K562 (cell line): Measurements from ENCODE around the gene LRRC4B. TPM values are rescaled to one million over a fixed set of nuclear protein-coding genes. Genes with fewer than 3 reads are reported as not detected.
A peak's percentile ranks its signal among the peaks of the same experiment; 100 is the strongest.

Experiments used
- ADNP ChIP-seq: fragments of 200-800 bp; sonication (Bioruptor generic); IDR thresholded peaks from 2 replicates; pipeline ENCODE4 v1.6.1; 2016; ENCODE audit warnings: missing genetic modification characterization, missing compliant biosample characterization
- COPS2 ChIP-seq: fragments of 450-650 bp; conservative IDR thresholded peaks from 2 replicates; pipeline ENCODE4 v1.6.1; 2016; ENCODE audit warnings: mild to moderate bottlenecking, moderate library complexity
- EP400 ChIP-seq: fragments of 450-650 bp; IDR thresholded peaks from 2 replicates; pipeline ENCODE4 v1.6.1; 2017; ENCODE audit warnings: antibody characterized with exemption, mild to moderate bottlenecking, moderate library complexity
- MAFF ChIP-seq: IDR thresholded peaks from 2 replicates; pipeline ENCODE4 v1.6.1; 2012; ENCODE audit warnings: low read length, improper control_type of control experiment
- NBN ChIP-seq: fragments of 450-650 bp; IDR thresholded peaks from 2 replicates; pipeline ENCODE4 v1.6.1; 2016; ENCODE audit warnings: low read depth, mild to moderate bottlenecking
- SAFB2 ChIP-seq: fragments of 200-400 bp; formaldehyde crosslinking; IDR thresholded peaks from 2 replicates; pipeline ENCODE4 v1.6.1; 2018; ENCODE audit warnings: borderline replicate concordance, low read length, low read depth, moderate library complexity; ENCODE audit not compliant: severe bottlenecking
- THRAP3 ChIP-seq: fragments of 450-650 bp; IDR thresholded peaks from 2 replicates; pipeline ENCODE4 v1.6.1; 2016; ENCODE audit warnings: mild to moderate bottlenecking, inconsistent platforms, borderline replicate concordance
- ZNF436 ChIP-seq: fragments of 250-450, 450-650 bp; sonication (Bioruptor Pico); formaldehyde crosslinking; IDR thresholded peaks from 2 replicates; pipeline ENCODE4 v1.7.0; 2020; ENCODE audit warnings: mild to moderate bottlenecking
- polyA plus RNA-seq, 8 experiments: library from polyadenylated mRNA; depleted of rRNA in 4 of 8; stranded (reverse) in 5 of 8; unstranded in 3 of 8; fragments of >200 nt; fragmentation: Nextera tagmentation in 2 of 8; fragmentation: Illumina TruSeq in 1 of 8; extraction: Ambion mirVana in 2 of 8; extraction: Trizol in 1 of 8; gene quantifications; 2 replicates each; pipeline versions ENCODE4 v1.2.1 to v1.2.3, GENCODE V29; 2011 to 2014; ENCODE audit warnings: inconsistent platforms in 1 of 8, missing spikeins in 1 of 8
- total RNA-seq, 7 experiments: library from RNA; depleted of rRNA in 6 of 7; stranded (reverse); fragments of >200 nt in 6 of 7; fragmentation: Illumina TruSeq in 2 of 7; extraction: Trizol in 2 of 7; gene quantifications; 2 replicates each; pipeline versions ENCODE4 v1.2.1 to v1.2.3, GENCODE V29; 2011 to 2021; ENCODE audit warnings: low replicate concordance in 1 of 7
- TF ChIP-seq, protein P1 (sequence below): fragments of 450-650 bp; IDR thresholded peaks from 2 replicates; pipeline ENCODE4 v1.6.1; 2016; ENCODE audit warnings: low read depth
- TF ChIP-seq, protein P2 (sequence below): fragments of 250-450 bp; sonication (Bioruptor Pico); IDR thresholded peaks from 2 replicates; pipeline ENCODE4 v1.8.0; 2022; ENCODE audit warnings: moderate library complexity, mild to moderate bottlenecking, inconsistent platforms
- TF ChIP-seq, protein P3 (sequence below): fragments of 250-450 bp; sonication (Bioruptor Pico); IDR thresholded peaks from 2 replicates; pipeline ENCODE4 v1.5.0; 2020; ENCODE audit warnings: mild to moderate bottlenecking, borderline replicate concordance
- TF ChIP-seq, protein P4 (sequence below): fragments of 250-450 bp; sonication (Bioruptor Pico); IDR thresholded peaks from 2 replicates; pipeline ENCODE4 v1.5.0; 2021; ENCODE audit warnings: mild to moderate bottlenecking, borderline replicate concordance

Gene LRRC4B
- total and polyA plus RNA-seq, 9 of the 15 experiments (the other 6 are each of a cell fraction or from before 2014, with no cell fraction given) = 0.18 to 9.6 (median 2.9) TPM; not detected in 2

DNA sequence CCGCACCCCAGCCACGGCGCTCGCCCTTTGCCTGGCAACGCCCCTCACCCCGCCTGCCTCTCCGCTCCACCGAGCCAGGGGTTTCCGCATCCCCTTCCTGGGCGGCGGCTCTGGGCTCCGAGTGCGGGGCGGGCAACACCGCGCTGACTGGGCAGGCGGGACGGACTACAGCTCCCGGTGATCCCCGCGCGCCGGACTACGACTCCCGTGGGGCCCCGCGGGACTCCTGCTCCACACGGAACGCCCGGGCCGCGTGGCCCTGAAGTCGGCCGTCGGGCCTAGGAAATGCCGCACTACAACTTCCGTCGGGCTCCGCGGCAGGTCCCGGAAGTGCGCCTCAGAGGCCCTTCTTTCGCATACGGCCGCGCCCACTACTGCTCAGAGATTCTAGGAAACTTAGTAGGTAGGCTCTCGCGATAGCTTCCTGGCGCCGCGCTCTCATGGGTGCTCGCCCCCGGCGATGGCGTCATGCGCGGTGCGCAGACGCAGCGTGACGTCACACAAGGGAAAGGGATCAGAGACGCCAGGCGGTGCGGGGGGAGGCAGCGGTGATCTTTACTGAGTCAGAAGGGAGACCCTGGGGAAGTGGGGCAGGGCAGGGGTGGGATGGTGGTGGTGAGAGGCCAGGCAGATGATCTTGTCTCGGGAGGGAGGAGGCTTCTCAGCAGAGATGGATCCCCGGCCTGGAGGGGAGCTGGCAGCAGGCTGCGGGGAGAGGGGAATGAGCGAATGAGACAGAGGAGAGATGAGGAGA lies 57.0 kb downstream of the LRRC4B start, which contains the start of gene JOSD2 (continued):
- TF ChIP-seq, protein P1, sequence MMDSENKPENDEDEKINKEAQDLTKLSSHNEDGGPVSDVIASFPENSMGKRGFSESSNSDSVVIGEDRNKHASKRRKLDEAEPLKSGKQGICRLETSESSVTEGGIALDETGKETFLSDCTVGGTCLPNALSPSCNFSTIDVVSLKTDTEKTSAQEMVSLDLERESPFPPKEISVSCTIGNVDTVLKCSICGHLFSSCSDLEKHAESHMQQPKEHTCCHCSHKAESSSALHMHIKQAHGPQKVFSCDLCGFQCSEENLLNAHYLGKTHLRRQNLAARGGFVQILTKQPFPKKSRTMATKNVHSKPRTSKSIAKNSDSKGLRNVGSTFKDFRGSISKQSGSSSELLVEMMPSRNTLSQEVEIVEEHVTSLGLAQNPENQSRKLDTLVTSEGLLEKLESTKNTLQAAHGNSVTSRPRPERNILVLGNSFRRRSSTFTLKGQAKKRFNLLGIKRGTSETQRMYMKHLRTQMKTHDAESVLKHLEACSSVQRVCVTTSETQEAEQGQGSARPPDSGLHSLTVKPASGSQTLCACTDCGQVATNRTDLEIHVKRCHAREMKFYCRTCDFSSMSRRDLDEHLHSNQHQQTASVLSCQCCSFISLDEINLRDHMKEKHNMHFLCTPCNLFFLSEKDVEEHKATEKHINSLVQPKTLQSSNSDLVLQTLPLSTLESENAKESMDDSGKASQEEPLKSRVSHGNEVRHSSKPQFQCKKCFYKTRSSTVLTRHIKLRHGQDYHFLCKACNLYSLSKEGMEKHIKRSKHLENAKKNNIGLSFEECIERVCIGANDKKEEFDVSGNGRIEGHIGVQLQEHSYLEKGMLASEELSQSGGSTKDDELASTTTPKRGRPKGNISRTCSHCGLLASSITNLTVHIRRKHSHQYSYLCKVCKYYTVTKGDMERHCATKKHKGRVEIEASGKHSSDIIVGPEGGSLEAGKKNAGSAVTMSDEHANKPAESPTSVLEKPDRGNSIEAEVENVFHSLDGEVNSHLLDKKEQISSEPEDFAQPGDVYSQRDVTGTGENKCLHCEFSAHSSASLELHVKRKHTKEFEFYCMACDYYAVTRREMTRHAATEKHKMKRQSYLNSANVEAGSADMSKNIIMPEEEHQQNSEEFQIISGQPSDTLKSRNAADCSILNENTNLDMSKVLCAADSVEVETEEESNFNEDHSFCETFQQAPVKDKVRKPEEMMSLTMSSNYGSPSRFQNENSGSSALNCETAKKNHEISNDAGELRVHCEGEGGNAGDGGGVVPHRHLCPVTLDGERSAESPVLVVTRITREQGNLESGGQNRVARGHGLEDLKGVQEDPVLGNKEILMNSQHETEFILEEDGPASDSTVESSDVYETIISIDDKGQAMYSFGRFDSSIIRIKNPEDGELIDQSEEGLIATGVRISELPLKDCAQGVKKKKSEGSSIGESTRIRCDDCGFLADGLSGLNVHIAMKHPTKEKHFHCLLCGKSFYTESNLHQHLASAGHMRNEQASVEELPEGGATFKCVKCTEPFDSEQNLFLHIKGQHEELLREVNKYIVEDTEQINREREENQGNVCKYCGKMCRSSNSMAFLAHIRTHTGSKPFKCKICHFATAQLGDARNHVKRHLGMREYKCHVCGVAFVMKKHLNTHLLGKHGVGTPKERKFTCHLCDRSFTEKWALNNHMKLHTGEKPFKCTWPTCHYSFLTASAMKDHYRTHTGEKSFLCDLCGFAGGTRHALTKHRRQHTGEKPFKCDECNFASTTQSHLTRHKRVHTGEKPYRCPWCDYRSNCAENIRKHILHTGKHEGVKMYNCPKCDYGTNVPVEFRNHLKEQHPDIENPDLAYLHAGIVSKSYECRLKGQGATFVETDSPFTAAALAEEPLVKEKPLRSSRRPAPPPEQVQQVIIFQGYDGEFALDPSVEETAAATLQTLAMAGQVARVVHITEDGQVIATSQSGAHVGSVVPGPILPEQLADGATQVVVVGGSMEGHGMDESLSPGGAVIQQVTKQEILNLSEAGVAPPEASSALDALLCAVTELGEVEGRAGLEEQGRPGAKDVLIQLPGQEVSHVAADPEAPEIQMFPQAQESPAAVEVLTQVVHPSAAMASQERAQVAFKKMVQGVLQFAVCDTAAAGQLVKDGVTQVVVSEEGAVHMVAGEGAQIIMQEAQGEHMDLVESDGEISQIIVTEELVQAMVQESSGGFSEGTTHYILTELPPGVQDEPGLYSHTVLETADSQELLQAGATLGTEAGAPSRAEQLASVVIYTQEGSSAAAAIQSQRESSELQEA = no peak
- TF ChIP-seq, protein P2, sequence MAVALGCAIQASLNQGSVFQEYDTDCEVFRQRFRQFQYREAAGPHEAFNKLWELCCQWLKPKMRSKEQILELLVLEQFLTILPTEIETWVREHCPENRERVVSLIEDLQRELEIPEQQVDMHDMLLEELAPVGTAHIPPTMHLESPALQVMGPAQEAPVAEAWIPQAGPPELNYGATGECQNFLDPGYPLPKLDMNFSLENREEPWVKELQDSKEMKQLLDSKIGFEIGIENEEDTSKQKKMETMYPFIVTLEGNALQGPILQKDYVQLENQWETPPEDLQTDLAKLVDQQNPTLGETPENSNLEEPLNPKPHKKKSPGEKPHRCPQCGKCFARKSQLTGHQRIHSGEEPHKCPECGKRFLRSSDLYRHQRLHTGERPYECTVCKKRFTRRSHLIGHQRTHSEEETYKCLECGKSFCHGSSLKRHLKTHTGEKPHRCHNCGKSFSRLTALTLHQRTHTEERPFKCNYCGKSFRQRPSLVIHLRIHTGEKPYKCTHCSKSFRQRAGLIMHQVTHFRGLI = no peak
- TF ChIP-seq SAFB2 (no peak), NBN (peak; percentile 100), THRAP3 (no peak), MAFF (peak; percentile 17; the same call in 1 of the 2 replicates), COPS2 (no peak), EP400 (peak; percentile 75), ADNP (tag) (no peak), ZNF436 (CRISPR knock-in tag) (peak; percentile 51; the same call in 1 of the 2 replicates)
- TF ChIP-seq, protein P3, sequence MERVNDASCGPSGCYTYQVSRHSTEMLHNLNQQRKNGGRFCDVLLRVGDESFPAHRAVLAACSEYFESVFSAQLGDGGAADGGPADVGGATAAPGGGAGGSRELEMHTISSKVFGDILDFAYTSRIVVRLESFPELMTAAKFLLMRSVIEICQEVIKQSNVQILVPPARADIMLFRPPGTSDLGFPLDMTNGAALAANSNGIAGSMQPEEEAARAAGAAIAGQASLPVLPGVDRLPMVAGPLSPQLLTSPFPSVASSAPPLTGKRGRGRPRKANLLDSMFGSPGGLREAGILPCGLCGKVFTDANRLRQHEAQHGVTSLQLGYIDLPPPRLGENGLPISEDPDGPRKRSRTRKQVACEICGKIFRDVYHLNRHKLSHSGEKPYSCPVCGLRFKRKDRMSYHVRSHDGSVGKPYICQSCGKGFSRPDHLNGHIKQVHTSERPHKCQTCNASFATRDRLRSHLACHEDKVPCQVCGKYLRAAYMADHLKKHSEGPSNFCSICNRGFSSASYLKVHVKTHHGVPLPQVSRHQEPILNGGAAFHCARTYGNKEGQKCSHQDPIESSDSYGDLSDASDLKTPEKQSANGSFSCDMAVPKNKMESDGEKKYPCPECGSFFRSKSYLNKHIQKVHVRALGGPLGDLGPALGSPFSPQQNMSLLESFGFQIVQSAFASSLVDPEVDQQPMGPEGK (CRISPR knock-in tag) = 0 out of 2 replicates have a peak, but pooled peaks have one; percentile 64
- TF ChIP-seq, protein P4, sequence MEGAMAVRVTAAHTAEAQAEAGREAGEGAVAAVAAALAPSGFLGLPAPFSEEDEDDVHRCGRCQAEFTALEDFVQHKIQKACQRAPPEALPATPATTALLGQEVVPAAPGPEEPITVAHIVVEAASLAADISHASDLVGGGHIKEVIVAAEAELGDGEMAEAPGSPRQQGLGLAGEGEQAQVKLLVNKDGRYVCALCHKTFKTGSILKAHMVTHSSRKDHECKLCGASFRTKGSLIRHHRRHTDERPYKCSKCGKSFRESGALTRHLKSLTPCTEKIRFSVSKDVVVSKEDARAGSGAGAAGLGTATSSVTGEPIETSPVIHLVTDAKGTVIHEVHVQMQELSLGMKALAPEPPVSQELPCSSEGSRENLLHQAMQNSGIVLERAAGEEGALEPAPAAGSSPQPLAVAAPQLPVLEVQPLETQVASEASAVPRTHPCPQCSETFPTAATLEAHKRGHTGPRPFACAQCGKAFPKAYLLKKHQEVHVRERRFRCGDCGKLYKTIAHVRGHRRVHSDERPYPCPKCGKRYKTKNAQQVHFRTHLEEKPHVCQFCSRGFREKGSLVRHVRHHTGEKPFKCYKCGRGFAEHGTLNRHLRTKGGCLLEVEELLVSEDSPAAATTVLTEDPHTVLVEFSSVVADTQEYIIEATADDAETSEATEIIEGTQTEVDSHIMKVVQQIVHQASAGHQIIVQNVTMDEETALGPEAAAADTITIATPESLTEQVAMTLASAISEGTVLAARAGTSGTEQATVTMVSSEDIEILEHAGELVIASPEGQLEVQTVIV (CRISPR knock-in tag) = no peak
